Natural killer cell (primary cell): ENCODE measurements around the gene VPS35L. TPM values are rescaled to one million over a fixed set of nuclear protein-coding genes. Genes with fewer than 3 reads are reported as not detected.

Experiments used
- ATAC-seq, 3 donors: fragments of 150-1000 bp in 2 of 3; fragments of 200-7000 bp in 1 of 3; cut with Tn5 transposase; 1 replicate in 1 of 3; 2 replicates in 2 of 3; pipeline ENCODE4 v1.10.0; 2021; ENCODE audit warnings: mild to moderate bottlenecking in 2 of 3, moderate library complexity in 2 of 3
- DNase-seq, 2 donors: peaks; one replicate each; pipeline versions ENCODE4 v3.0.0 to v3.0.0-alpha.2; 2013 to 2021; ENCODE audit warnings: mixed read lengths in 1 of 2
- H3K27ac ChIP-seq: one replicate; pipeline ENCODE4 v1.5.1; 2013; ENCODE audit warnings: mild to moderate bottlenecking, low read length
- H3K27me3 ChIP-seq: one replicate; pipeline ENCODE4 v1.6.1; 2013; ENCODE audit warnings: low read length; ENCODE audit not compliant: control insufficient read depth, insufficient read depth
- H3K36me3 ChIP-seq: one replicate; pipeline ENCODE4 v1.6.1; 2013; ENCODE audit warnings: low read length; ENCODE audit not compliant: control insufficient read depth, insufficient read depth
- H3K4me1 ChIP-seq: one replicate; pipeline ENCODE4 v1.6.1; 2013; ENCODE audit warnings: low read length; ENCODE audit not compliant: control insufficient read depth, insufficient read depth
- H3K4me3 ChIP-seq: one replicate; pipeline ENCODE4 v1.5.1; 2013; ENCODE audit warnings: low read length
- H3K9me3 ChIP-seq: one replicate; pipeline ENCODE4 v1.6.1; 2013; ENCODE audit warnings: low read length; ENCODE audit not compliant: control insufficient read depth, insufficient read depth
- H3K27ac Mint-ChIP-seq, 2 donors: one replicate each; pipeline ENCODE4 v1.8.0; 2022; ENCODE audit warnings: mild to moderate bottlenecking in 2 of 2, mixed read lengths in 2 of 2, moderate library complexity in 1 of 2
- H3K27me3 Mint-ChIP-seq, 2 donors: one replicate each; pipeline ENCODE4 v1.8.0; 2022; ENCODE audit warnings: low read depth in 2 of 2, mixed read lengths in 2 of 2
- H3K36me3 Mint-ChIP-seq: one replicate; pipeline ENCODE4 v1.8.0; 2022; ENCODE audit warnings: mixed read lengths
- H3K4me1 Mint-ChIP-seq, 2 donors: one replicate each; pipeline ENCODE4 v1.8.0; 2022; ENCODE audit warnings: mixed read lengths in 2 of 2
- H3K4me3 Mint-ChIP-seq: one replicate; pipeline ENCODE4 v1.8.0; 2022; ENCODE audit warnings: mild to moderate bottlenecking, moderate library complexity, mixed read lengths
- H3K9me3 Mint-ChIP-seq, 2 donors: one replicate each; pipeline ENCODE4 v1.8.0; 2022; ENCODE audit warnings: mixed read lengths in 2 of 2
- CTCF ChIP-seq: fragments of 200-600 bp; IDR thresholded peaks from one replicate; pipeline ENCODE4 v1.8.0; 2022; ENCODE audit warnings: antibody characterized with exemption
- WGBS: methylation state at CpG from one replicate; pipeline ENCODE4 v1.1.7; 2013; ENCODE audit warnings: missing lambda C conversion rate; ENCODE audit not compliant: insufficient coverage; 5-methylcytosine and 5-hydroxymethylcytosine counted together
- intact Hi-C: fragments of 100-400 bp; cut with micrococcal nuclease; formaldehyde crosslinking; loops from one replicate; pipeline ENCODE4 v1.14.2; 2022
- total RNA-seq, 4 donors: library from RNA; stranded (reverse); fragments of 120-200 nt in 1 of 4; gene quantifications; one replicate each; pipeline versions ENCODE4 v1.2.3 to v1.2.4, GENCODE V29; 2013 to 2022

The VPS35L gene
- total RNA-seq, 3 donors from 2014 or later (not counting 1 experiment from before 2014, with no cell fraction given) = 37.4 to 53.5 (median 44.4) TPM

GRCh38 chr16:19672378-19672777 is 116.9 kb downstream of the VPS35L start:
- Mint-ChIP-seq H3K4me3 (no peak overlapping the region), H3K36me3 (peaks cover 6% of the 10 kb centered on the region), H3K9me3 (no peaks in the 10 kb centered on the region), H3K4me1 (no peaks in the 10 kb centered on the region), H3K27me3 (no peaks in the 10 kb centered on the region), H3K27ac (no peak overlapping the region)
- no peak for DNase-seq
- Histone ChIP-seq H3K4me3 (no peak overlapping the region), H3K27me3 (no peaks in the 10 kb centered on the region), H3K4me1 (no peaks in the 10 kb centered on the region), H3K36me3 (peaks cover 25% of the 10 kb centered on the region), H3K9me3 (no peaks in the 10 kb centered on the region), H3K27ac (no peak overlapping the region)
- TF ChIP-seq CTCF = no peak
- WGBS = 98% methylated on average over 4 of the region's 4 CpGs
- no peak for ATAC-seq
- intact Hi-C loops = no loop called here

- Histone ChIP-seq H3K36me3 (peaks cover 12% of the 10 kb centered on the region), H3K27me3 (no peaks in the 10 kb centered on the region), H3K9me3 (no peaks in the 10 kb centered on the region), H3K4me3 (no peak overlapping the region), H3K4me1 (no peaks in the 10 kb centered on the region), H3K27ac (no peak overlapping the region)
- Mint-ChIP-seq H3K4me3 (no peak overlapping the region), H3K4me1 (no peaks in the 10 kb centered on the region), H3K36me3 (peaks cover 6% of the 10 kb centered on the region), H3K27me3 (no peaks in the 10 kb centered on the region), H3K27ac (no peak overlapping the region), H3K9me3 (no peaks in the 10 kb centered on the region)
- intact Hi-C loops = no loop called here
- no peak for ATAC-seq
- no peak for DNase-seq
- 93% methylated on average over 4 of the region's 5 CpGs for WGBS
- no peak for TF ChIP-seq CTCF
Observed at GRCh38 chr16:19674485-19674884, 119.0 kb downstream of the VPS35L start.

- no peaks in the 10 kb centered on the region for H3K9me3 Mint-ChIP-seq
- intact Hi-C loops = no loop called here
- peaks cover 6% of the 10 kb centered on the region for H3K36me3 Mint-ChIP-seq
Observed at GRCh38 chr16:19677402-19677801, 121.9 kb downstream of the VPS35L start.

More at GRCh38 chr16:19677402-19677801, 121.9 kb downstream of the VPS35L start:
- H3K27ac Mint-ChIP-seq = no peak overlapping the region
- no peak overlapping the region for H3K4me3 Mint-ChIP-seq
- Histone ChIP-seq H3K4me1 (no peaks in the 10 kb centered on the region), H3K4me3 (no peak overlapping the region), H3K9me3 (no peaks in the 10 kb centered on the region), H3K27me3 (no peaks in the 10 kb centered on the region), H3K36me3 (peaks cover 4% of the 10 kb centered on the region), H3K27ac (no peak overlapping the region)
- WGBS = 84% methylated on average over 7 of the region's 7 CpGs
- H3K27me3 Mint-ChIP-seq = no peaks in the 10 kb centered on the region
- ATAC-seq (no peak), DNase-seq (no peak)
- H3K4me1 Mint-ChIP-seq = no peaks in the 10 kb centered on the region
- no peak for TF ChIP-seq CTCF
